ENCODE data around the gene PLA2G2F.

DNA sequence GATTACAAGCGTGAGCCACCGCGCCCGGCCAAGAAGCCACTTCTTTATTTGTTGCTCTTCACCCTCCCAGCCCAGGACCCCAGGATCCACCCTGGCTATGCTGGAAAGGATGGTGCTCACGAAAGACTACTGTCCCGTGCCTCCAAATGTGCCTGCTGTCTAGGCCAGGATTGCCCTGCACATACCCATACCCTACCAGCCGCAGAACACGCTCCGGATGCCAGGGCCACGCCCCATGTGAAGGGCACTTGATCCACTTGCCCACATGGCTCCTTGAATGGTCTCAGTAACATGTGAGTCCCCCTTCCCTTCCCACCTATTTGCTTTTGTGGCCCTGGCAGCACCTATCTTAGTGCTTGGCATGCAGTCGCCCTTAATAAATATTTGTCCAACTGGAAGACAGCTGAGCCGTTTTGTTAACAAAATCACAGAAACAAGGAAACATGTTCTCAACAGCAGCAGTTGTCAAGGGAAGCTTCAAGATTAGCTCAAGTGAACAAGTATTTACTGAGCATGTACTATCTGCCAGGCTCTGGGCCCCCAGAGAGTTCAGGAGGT is 33.0 kb downstream of the PLA2G2F start:
- TF ChIP-seq, protein P1, sequence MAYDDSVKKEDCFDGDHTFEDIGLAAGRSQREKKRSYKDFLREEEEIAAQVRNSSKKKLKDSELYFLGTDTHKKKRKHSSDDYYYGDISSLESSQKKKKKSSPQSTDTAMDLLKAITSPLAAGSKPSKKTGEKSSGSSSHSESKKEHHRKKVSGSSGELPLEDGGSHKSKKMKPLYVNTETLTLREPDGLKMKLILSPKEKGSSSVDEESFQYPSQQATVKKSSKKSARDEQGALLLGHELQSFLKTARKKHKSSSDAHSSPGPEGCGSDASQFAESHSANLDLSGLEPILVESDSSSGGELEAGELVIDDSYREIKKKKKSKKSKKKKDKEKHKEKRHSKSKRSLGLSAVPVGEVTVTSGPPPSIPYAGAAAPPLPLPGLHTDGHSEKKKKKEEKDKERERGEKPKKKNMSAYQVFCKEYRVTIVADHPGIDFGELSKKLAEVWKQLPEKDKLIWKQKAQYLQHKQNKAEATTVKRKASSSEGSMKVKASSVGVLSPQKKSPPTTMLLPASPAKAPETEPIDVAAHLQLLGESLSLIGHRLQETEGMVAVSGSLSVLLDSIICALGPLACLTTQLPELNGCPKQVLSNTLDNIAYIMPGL (CRISPR knock-in tag; IDR thresholded peaks at IDR 0.05; ENCODE audit: borderline replicate concordance) = no peak
- TF ChIP-seq TP53 (CRISPR knock-in tag; IDR thresholded peaks at IDR 0.05) (no peak), RAD21 (conservative IDR thresholded peaks at IDR 0.05 in 1 of 2, IDR thresholded peaks at IDR 0.05 in 1 of 2) (no peak)
- TF ChIP-seq, protein P2, sequence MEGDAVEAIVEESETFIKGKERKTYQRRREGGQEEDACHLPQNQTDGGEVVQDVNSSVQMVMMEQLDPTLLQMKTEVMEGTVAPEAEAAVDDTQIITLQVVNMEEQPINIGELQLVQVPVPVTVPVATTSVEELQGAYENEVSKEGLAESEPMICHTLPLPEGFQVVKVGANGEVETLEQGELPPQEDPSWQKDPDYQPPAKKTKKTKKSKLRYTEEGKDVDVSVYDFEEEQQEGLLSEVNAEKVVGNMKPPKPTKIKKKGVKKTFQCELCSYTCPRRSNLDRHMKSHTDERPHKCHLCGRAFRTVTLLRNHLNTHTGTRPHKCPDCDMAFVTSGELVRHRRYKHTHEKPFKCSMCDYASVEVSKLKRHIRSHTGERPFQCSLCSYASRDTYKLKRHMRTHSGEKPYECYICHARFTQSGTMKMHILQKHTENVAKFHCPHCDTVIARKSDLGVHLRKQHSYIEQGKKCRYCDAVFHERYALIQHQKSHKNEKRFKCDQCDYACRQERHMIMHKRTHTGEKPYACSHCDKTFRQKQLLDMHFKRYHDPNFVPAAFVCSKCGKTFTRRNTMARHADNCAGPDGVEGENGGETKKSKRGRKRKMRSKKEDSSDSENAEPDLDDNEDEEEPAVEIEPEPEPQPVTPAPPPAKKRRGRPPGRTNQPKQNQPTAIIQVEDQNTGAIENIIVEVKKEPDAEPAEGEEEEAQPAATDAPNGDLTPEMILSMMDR (IDR thresholded peaks at IDR 0.05) = no peak
- TF ChIP-seq, protein P3, sequence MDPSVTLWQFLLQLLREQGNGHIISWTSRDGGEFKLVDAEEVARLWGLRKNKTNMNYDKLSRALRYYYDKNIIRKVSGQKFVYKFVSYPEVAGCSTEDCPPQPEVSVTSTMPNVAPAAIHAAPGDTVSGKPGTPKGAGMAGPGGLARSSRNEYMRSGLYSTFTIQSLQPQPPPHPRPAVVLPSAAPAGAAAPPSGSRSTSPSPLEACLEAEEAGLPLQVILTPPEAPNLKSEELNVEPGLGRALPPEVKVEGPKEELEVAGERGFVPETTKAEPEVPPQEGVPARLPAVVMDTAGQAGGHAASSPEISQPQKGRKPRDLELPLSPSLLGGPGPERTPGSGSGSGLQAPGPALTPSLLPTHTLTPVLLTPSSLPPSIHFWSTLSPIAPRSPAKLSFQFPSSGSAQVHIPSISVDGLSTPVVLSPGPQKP (IDR thresholded peaks at IDR 0.05; ENCODE audit: low read depth, low read length) = no peak
